Gastrocnemius medialis (tissue), 4 donors: Measurements from ENCODE around the gene ZNF280D.

Source experiments
- POLR2A ChIP-seq, 2 donors: fragments of 450-650 bp; IDR thresholded peaks; one replicate each; pipeline ENCODE4 v1.6.1; 2017; ENCODE audit warnings: antibody characterized with exemption in 2 of 2, mild to moderate bottlenecking in 2 of 2, moderate library complexity in 2 of 2
- TF ChIP-seq, protein P1 (sequence below), 5 experiments: fragments of 450-650 bp in 3 of 5; fragments of 200-600 bp in 2 of 5; sonication (generic) in 2 of 5; IDR thresholded peaks in 4 of 5; conservative IDR thresholded peaks in 1 of 5; 1 replicate in 4 of 5; 2 replicates in 1 of 5; pipeline ENCODE4 v1.5.1; 2016 to 2019; ENCODE audit warnings: antibody characterized with exemption in 5 of 5, mild to moderate bottlenecking in 3 of 5, moderate library complexity in 3 of 5

- TF ChIP-seq, protein P1, sequence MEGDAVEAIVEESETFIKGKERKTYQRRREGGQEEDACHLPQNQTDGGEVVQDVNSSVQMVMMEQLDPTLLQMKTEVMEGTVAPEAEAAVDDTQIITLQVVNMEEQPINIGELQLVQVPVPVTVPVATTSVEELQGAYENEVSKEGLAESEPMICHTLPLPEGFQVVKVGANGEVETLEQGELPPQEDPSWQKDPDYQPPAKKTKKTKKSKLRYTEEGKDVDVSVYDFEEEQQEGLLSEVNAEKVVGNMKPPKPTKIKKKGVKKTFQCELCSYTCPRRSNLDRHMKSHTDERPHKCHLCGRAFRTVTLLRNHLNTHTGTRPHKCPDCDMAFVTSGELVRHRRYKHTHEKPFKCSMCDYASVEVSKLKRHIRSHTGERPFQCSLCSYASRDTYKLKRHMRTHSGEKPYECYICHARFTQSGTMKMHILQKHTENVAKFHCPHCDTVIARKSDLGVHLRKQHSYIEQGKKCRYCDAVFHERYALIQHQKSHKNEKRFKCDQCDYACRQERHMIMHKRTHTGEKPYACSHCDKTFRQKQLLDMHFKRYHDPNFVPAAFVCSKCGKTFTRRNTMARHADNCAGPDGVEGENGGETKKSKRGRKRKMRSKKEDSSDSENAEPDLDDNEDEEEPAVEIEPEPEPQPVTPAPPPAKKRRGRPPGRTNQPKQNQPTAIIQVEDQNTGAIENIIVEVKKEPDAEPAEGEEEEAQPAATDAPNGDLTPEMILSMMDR (IDR thresholded peaks at IDR 0.05 in 4 of 5, conservative IDR thresholded peaks at IDR 0.05 in 1 of 5): no peak
- no peak for TF ChIP-seq POLR2A (IDR thresholded peaks at IDR 0.05)
Measured at GRCh38 chr15:56659197-56659596, 74.1 kb downstream of the ZNF280D start.
